Measurements from ENCODE around the gene RNPEP.
"Not testable (repeated sequence)": the region's sequence is repeated elsewhere in the genome, so short reads cannot be mapped to it uniquely, and the experiment has no call there.

Gene RNPEP

DNA sequence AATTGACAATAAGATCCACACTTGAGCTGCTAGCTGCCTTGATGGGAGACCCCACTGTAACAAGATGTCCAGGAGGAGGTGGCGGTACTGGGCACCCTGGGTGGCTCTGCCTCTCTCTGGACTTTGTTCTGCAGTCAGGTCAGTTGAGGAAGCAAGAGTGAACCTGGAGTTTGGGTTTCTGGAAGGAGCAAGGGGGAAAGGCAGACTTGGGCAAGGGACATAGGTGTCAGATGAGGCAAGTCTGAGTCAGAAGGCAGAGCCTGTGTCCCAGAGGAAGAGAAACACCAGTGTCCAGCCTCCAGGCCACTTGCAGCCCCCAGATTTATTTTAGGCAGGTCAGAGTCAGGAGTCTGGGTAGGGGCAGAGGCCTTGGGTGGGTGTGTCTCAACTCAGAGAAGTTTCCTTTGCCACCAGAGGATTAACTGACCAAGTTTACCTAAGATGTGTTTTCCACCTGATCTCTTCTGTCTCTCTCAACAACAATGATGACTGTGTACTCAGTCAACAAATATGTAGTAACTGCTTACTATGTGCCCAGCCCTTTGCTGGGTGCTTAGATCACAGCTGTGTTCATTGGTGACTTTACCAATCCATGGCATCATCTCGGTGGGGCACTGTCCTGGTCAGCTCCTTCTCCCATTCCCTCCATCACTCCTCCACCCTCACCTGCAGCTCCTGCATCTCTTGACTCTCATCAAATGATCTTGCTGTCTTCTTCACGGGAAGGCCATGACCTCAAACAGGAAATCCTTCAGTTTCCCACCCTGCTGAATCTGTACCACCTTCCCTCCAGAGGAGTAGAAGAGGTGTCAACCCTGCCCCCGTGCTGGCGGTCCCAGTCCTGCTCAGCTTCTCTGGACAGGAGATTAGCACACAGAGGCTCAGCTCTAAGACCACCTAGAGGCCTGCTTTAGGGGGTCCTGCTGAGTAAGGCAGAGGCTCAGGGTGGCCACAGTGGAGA, 64.6 kb downstream of the RNPEP start:
- no peaks in the 10 kb centered on the region for H3K36me3 ChIP-seq (ENCODE audit: control insufficient read depth, low read depth, low read length)
- no peaks in the 10 kb centered on the region for H3K9me3 ChIP-seq (ENCODE audit: control insufficient read depth, low read depth, low read length)
- H3K4me3 ChIP-seq (ENCODE audit: low read length) = no peak overlapping the region
- H3K9ac ChIP-seq (ENCODE audit: low read length) = no peak overlapping the region
- H3K27me3 ChIP-seq (ENCODE audit: control insufficient read depth, insufficient read depth, low read length) = no peaks in the 10 kb centered on the region
- H3K4me1 ChIP-seq (ENCODE audit: control insufficient read depth, low read depth, low read length) = no peaks in the 10 kb centered on the region
- H3K27ac ChIP-seq (ENCODE audit: low read length) = no peak overlapping the region

DNA sequence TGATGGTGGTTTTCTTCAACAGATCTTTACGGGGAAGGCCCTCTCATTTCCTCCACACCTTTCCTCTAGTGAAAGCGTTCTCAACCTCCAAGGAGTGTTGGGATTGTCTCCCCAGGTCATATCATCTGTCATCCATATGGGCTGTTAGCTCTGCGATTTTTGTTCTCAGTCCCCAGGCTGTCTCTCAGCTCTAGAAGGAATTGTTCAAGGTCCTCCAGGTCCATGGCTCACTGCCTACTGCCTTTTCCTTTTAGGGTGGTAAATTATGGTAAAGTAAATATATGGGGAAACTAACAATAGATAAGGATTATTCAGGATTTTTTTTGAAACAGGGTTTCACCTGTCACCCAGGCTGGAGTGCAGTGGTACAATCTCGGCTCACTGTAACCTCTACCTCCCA, 65.5 kb downstream of the RNPEP start:
- Histone ChIP-seq H3K4me3 (ENCODE audit: low read length) (no peak overlapping the region), H3K27me3 (ENCODE audit: control insufficient read depth, insufficient read depth, low read length) (no peaks in the 10 kb centered on the region), H3K27ac (ENCODE audit: low read length) (no peak overlapping the region), H3K9me3 (ENCODE audit: control insufficient read depth, low read depth, low read length) (no peaks in the 10 kb centered on the region), H3K36me3 (ENCODE audit: control insufficient read depth, low read depth, low read length) (no peaks in the 10 kb centered on the region), H3K4me1 (ENCODE audit: control insufficient read depth, low read depth, low read length) (no peaks in the 10 kb centered on the region), H3K9ac (ENCODE audit: low read length) (no peak overlapping the region)

DNA sequence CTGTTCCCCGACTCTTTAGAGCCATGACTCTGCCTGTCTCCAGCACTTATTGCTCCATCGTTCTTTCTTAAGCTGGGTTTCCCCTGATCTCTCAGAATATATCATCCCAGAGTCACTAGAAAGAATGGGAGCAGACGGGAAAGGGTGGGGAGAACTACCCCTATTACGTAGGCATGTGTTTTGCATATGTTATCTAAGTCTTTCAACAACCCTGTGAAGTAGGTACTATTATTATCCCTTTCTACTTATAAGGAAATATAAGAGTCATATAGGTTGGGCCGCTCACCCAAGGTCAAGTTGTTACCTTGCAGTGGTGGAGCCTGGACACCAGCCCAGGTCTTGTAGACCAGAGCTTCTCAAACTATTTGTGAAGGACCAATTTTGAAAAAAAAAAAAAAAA, 66.7 kb downstream of the RNPEP start:
- Histone ChIP-seq H3K36me3 (ENCODE audit: control insufficient read depth, low read depth, low read length) (no peaks in the 10 kb centered on the region), H3K27ac (ENCODE audit: low read length) (no peak overlapping the region), H3K9me3 (ENCODE audit: control insufficient read depth, low read depth, low read length) (no peaks in the 10 kb centered on the region), H3K9ac (ENCODE audit: low read length) (no peak overlapping the region), H3K27me3 (ENCODE audit: control insufficient read depth, insufficient read depth, low read length) (no peaks in the 10 kb centered on the region), H3K4me1 (ENCODE audit: control insufficient read depth, low read depth, low read length) (no peaks in the 10 kb centered on the region), H3K4me3 (ENCODE audit: low read length) (no peak overlapping the region)

DNA sequence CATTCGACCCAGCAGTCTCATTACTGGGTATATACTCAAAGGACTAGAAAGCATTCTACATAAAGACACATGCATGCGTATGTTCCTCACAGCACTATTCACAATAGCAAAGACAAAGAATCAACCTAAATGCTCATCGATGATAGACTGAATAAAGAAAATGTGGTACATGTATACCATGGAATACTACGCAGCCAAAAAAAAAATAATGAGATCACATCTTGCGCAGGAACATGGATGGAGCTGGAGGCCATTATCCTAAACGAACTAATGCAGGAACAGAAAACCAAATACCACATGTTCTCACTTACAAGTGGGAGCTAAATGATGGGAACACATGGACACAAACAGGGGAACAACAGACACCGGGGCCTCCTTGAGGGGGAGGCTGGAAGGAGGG, 71.6 kb downstream of the RNPEP start:
- no peaks in the 10 kb centered on the region for H3K36me3 ChIP-seq (ENCODE audit: control insufficient read depth, low read depth, low read length)
- H3K27ac ChIP-seq (ENCODE audit: low read length) = no peak overlapping the region
- no peaks in the 10 kb centered on the region for H3K9me3 ChIP-seq (ENCODE audit: control insufficient read depth, low read depth, low read length)
- no peak overlapping the region for H3K9ac ChIP-seq (ENCODE audit: low read length)
- no peaks in the 10 kb centered on the region for H3K27me3 ChIP-seq (ENCODE audit: control insufficient read depth, insufficient read depth, low read length)
- no peak overlapping the region for H3K4me3 ChIP-seq (ENCODE audit: low read length)
- no peaks in the 10 kb centered on the region for H3K4me1 ChIP-seq (ENCODE audit: control insufficient read depth, low read depth, low read length)

DNA sequence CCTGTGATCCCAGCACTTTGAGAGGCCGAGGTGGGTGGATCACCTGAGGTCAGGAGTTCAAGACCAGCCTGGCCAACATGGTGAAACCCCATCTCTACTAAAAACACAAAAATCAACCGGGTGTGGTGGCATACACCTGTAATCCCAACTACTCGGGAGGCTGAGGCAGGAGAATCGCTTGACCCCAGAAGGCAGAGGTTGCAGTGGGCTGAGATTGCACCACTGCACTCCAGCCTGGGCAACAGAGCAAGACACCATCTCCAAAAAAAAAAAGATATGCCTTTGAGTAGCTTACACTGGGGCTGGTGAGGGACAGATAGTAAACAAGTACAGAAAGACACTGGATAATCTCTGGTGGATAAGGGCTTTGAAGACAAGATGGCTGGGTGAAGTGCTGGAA, 72.2 kb downstream of the RNPEP start:
- not testable (repeated sequence) for H3K4me3 ChIP-seq (ENCODE audit: low read length); H3K4me1 ChIP-seq (ENCODE audit: control insufficient read depth, low read depth, low read length); H3K9me3 ChIP-seq (ENCODE audit: control insufficient read depth, low read depth, low read length); H3K9ac ChIP-seq (ENCODE audit: low read length); H3K27ac ChIP-seq (ENCODE audit: low read length); H3K27me3 ChIP-seq (ENCODE audit: control insufficient read depth, insufficient read depth, low read length); H3K36me3 ChIP-seq (ENCODE audit: control insufficient read depth, low read depth, low read length)
